Measurements from ENCODE around the gene CXCL1.

GRCh38 chr4:73868206-73869129, 725 bp upstream of the CXCL1 start:
- TF ChIP-seq POLR2A (IDR thresholded peaks at IDR 0.05; ENCODE audit: low read depth, low read length) (no peak), POLR2AphosphoS5 (IDR thresholded peaks at IDR 0.05; ENCODE audit: low read depth, low read length) (no peak), TAF1 (IDR thresholded peaks at IDR 0.05; ENCODE audit: borderline replicate concordance, low read depth, low read length) (no peak)

Data from GM12892 (cell line).